HEK293 (cell line): ENCODE measurements around the gene ERBB4.

Experiments
- HOXC10 ChIP-seq: sonication (generic); formaldehyde crosslinking; IDR thresholded peaks from 2 replicates; pipeline ENCODE4 v1.8.1; 2023; ENCODE audit warnings: mild to moderate bottlenecking, missing genetic modification reagents
- OSR2 ChIP-seq: fragments of 450-650 bp; formaldehyde crosslinking; IDR thresholded peaks from 2 replicates; pipeline ENCODE4 v1.5.1; 2016; ENCODE audit warnings: missing biosample characterization, missing genetic modification characterization
- YY2 ChIP-seq: fragments of 450-650 bp; formaldehyde crosslinking; IDR thresholded peaks from 2 replicates; pipeline ENCODE4 v1.5.1; 2016; ENCODE audit warnings: missing biosample characterization, missing genetic modification characterization
- ZBTB20 ChIP-seq: fragments of 450-650 bp; formaldehyde crosslinking; IDR thresholded peaks from 2 replicates; pipeline ENCODE4 v1.5.1; 2016; ENCODE audit warnings: missing biosample characterization, missing genetic modification characterization
- ZBTB48 ChIP-seq: fragments of 450-650 bp; formaldehyde crosslinking; IDR thresholded peaks from 2 replicates; pipeline ENCODE4 v1.5.1; 2016; ENCODE audit warnings: missing biosample characterization, missing genetic modification characterization
- ZEB2 ChIP-seq: fragments of 450-650 bp; formaldehyde crosslinking; IDR thresholded peaks from 2 replicates; pipeline ENCODE4 v1.5.1; 2016; ENCODE audit warnings: missing biosample characterization, missing genetic modification characterization
- ZFP69B ChIP-seq: fragments of 450-650 bp; formaldehyde crosslinking; IDR thresholded peaks from 2 replicates; pipeline ENCODE4 v1.5.1; 2016; ENCODE audit warnings: missing biosample characterization, missing genetic modification characterization
- ZNF132 ChIP-seq: fragments of 450-650 bp; formaldehyde crosslinking; IDR thresholded peaks from 2 replicates; pipeline ENCODE4 v1.5.1; 2017; ENCODE audit warnings: missing biosample characterization, missing genetic modification characterization, borderline replicate concordance
- ZNF174 ChIP-seq: fragments of 450-650 bp; formaldehyde crosslinking; IDR thresholded peaks from 2 replicates; pipeline ENCODE4 v1.5.0; 2017; ENCODE audit warnings: missing biosample characterization, mild to moderate bottlenecking, missing genetic modification characterization
- ZNF19 ChIP-seq: fragments of 450-650 bp; formaldehyde crosslinking; IDR thresholded peaks from 2 replicates; pipeline ENCODE4; 2016; ENCODE audit warnings: missing biosample characterization, missing genetic modification characterization, low read depth
- ZNF214 ChIP-seq: fragments of 450-650 bp; formaldehyde crosslinking; IDR thresholded peaks from 2 replicates; pipeline ENCODE4 v1.5.1; 2017; ENCODE audit warnings: missing biosample characterization, mild to moderate bottlenecking, missing genetic modification characterization, borderline replicate concordance
- ZNF239 ChIP-seq: fragments of 450-650 bp; formaldehyde crosslinking; IDR thresholded peaks from 2 replicates; pipeline ENCODE4 v1.5.1; 2016; ENCODE audit warnings: missing biosample characterization, missing genetic modification characterization
- ZNF274 ChIP-seq, 2 experiments: fragments of 200-500 bp in 1 of 2; fragments of 450-650 bp in 1 of 2; sonication (Bioruptor generic) in 1 of 2; formaldehyde crosslinking in 1 of 2; IDR thresholded peaks; 2 replicates each; pipeline versions ENCODE4 v1.5.1 to v1.6.1; 2014 to 2016; ENCODE audit warnings: borderline replicate concordance in 1 of 2, inconsistent platforms in 1 of 2, low read length in 1 of 2, missing biosample characterization in 1 of 2, missing genetic modification characterization in 1 of 2
- ZNF324 ChIP-seq: fragments of 450-650 bp; formaldehyde crosslinking; IDR thresholded peaks from 2 replicates; pipeline ENCODE4 v1.5.1; 2016; ENCODE audit warnings: missing biosample characterization, missing genetic modification characterization
- ZNF501 ChIP-seq: fragments of 450-650 bp; formaldehyde crosslinking; IDR thresholded peaks from 2 replicates; pipeline ENCODE4 v1.5.1; 2016; ENCODE audit warnings: missing biosample characterization, missing genetic modification characterization
- ZNF529 ChIP-seq: fragments of 450-650 bp; formaldehyde crosslinking; IDR thresholded peaks from 2 replicates; pipeline ENCODE4 v1.5.1; 2017; ENCODE audit warnings: missing genetic modification characterization, missing biosample characterization; ENCODE audit not compliant: insufficient replicate concordance
- ZNF560 ChIP-seq: fragments of 450-650 bp; formaldehyde crosslinking; IDR thresholded peaks from 2 replicates; pipeline ENCODE4 v1.5.1; 2017; ENCODE audit warnings: missing biosample characterization, missing genetic modification characterization, borderline replicate concordance
- ZNF600 ChIP-seq: fragments of 450-650 bp; formaldehyde crosslinking; IDR thresholded peaks from 2 replicates; pipeline ENCODE4 v1.5.1; 2016; ENCODE audit warnings: missing biosample characterization, missing genetic modification characterization
- ZNF626 ChIP-seq: fragments of 450-650 bp; sonication (Bioruptor Pico); formaldehyde crosslinking; IDR thresholded peaks from 2 replicates; pipeline ENCODE4 v1.5.1; 2018; ENCODE audit warnings: missing biosample characterization, missing genetic modification characterization, inconsistent platforms
- ZNF658 ChIP-seq: fragments of 450-650 bp; formaldehyde crosslinking; IDR thresholded peaks from 2 replicates; pipeline ENCODE4; 2016; ENCODE audit warnings: missing biosample characterization, missing genetic modification characterization
- ZNF660 ChIP-seq: fragments of 450-650 bp; IDR thresholded peaks from 2 replicates; pipeline ENCODE4 v1.5.1; 2018; ENCODE audit warnings: missing biosample characterization, mild to moderate bottlenecking, missing genetic modification characterization
- ZNF776 ChIP-seq: fragments of 450-650 bp; formaldehyde crosslinking; IDR thresholded peaks from 2 replicates; pipeline ENCODE4 v1.5.0; 2017; ENCODE audit warnings: missing biosample characterization, missing genetic modification characterization, borderline replicate concordance
- ZNF837 ChIP-seq: fragments of 450-650 bp; formaldehyde crosslinking; IDR thresholded peaks from 2 replicates; pipeline ENCODE4 v1.5.1; 2016; ENCODE audit warnings: missing biosample characterization, missing genetic modification characterization
- ZSCAN23 ChIP-seq: fragments of 450-650 bp; formaldehyde crosslinking; IDR thresholded peaks from 2 replicates; pipeline ENCODE4 v1.5.1; 2016; ENCODE audit warnings: missing biosample characterization, missing genetic modification characterization
- TF ChIP-seq, protein P1 (sequence below): fragments of 450-650 bp; formaldehyde crosslinking; IDR thresholded peaks from 2 replicates; pipeline ENCODE4 v1.5.1; 2016; ENCODE audit warnings: missing biosample characterization, missing genetic modification characterization, borderline replicate concordance
- TF ChIP-seq, protein P2 (sequence below): fragments of 450-650 bp; formaldehyde crosslinking; IDR thresholded peaks from 2 replicates; pipeline ENCODE4 v1.5.1; 2016; ENCODE audit warnings: missing biosample characterization, missing genetic modification characterization
- TF ChIP-seq, protein P3 (sequence below): fragments of 450-650 bp; formaldehyde crosslinking; IDR thresholded peaks from 2 replicates; pipeline ENCODE4 v1.5.1; 2016; ENCODE audit warnings: missing biosample characterization, missing genetic modification characterization
- TF ChIP-seq, protein P4 (sequence below): fragments of 450-650 bp; formaldehyde crosslinking; optimal IDR thresholded peaks from 2 replicates; pipeline ENCODE3; 2016; ENCODE audit warnings: missing biosample characterization, mild to moderate bottlenecking, missing genetic modification characterization
- TF ChIP-seq, protein P5 (sequence below): fragments of 450-650 bp; formaldehyde crosslinking; conservative IDR thresholded peaks from 2 replicates; pipeline ENCODE4 v1.5.1; 2016; ENCODE audit warnings: low read depth, missing biosample characterization, missing genetic modification characterization

Gene ERBB4

DNA sequence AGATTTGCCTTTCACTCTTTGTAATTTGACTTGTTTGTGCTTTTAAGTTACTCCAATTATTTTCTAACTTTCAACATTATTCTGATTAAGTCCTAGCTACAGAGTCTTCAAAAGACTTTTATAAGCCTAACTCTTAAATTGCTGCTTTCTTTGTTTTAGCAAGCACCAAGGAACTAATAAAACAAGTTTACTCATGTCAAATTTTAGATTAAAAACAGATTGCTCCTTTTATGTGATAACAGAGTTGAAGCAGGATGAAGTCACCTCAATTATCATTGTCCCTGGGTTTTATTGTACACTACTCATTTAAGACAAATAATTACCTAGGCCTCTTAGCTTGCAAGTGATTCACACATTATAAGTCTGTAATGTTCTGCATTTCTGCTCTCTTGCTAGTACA, 678.4 kb downstream of the ERBB4 start (continued):
- TF ChIP-seq, protein P1, sequence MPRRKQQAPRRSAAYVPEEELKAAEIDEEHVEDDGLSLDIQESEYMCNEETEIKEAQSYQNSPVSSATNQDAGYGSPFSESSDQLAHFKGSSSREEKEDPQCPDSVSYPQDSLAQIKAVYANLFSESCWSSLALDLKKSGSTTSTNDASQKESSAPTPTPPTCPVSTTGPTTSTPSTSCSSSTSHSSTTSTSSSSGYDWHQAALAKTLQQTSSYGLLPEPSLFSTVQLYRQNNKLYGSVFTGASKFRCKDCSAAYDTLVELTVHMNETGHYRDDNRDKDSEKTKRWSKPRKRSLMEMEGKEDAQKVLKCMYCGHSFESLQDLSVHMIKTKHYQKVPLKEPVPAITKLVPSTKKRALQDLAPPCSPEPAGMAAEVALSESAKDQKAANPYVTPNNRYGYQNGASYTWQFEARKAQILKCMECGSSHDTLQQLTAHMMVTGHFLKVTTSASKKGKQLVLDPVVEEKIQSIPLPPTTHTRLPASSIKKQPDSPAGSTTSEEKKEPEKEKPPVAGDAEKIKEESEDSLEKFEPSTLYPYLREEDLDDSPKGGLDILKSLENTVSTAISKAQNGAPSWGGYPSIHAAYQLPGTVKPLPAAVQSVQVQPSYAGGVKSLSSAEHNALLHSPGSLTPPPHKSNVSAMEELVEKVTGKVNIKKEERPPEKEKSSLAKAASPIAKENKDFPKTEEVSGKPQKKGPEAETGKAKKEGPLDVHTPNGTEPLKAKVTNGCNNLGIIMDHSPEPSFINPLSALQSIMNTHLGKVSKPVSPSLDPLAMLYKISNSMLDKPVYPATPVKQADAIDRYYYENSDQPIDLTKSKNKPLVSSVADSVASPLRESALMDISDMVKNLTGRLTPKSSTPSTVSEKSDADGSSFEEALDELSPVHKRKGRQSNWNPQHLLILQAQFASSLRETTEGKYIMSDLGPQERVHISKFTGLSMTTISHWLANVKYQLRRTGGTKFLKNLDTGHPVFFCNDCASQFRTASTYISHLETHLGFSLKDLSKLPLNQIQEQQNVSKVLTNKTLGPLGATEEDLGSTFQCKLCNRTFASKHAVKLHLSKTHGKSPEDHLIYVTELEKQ = peak; percentile 89; the same call in 1 of the 2 replicates
- TF ChIP-seq ZNF132 (tag by site-specific recombination) = no peak
- TF ChIP-seq ZNF560 = no peak
- no peak for TF ChIP-seq ZNF776 (tag by site-specific recombination)
- no peak for TF ChIP-seq ZBTB20 (tag by site-specific recombination)
- no peak for TF ChIP-seq ZNF626 (tag by site-specific recombination)
- peak; percentile 93 for TF ChIP-seq OSR2 (tag by site-specific recombination)
- no peak for TF ChIP-seq ZNF274 (IDR thresholded peaks at IDR 0.05; ENCODE audit: low read length)
- no peak for TF ChIP-seq ZNF274 (tag by site-specific recombination; IDR thresholded peaks at IDR 0.05; ENCODE audit: borderline replicate concordance)
- TF ChIP-seq YY2 = no peak
- TF ChIP-seq ZBTB48 = no peak
- TF ChIP-seq ZFP69B (tag by site-specific recombination) = 0 out of 2 replicates have a peak, but pooled peaks have one; percentile 38
- TF ChIP-seq, protein P2, sequence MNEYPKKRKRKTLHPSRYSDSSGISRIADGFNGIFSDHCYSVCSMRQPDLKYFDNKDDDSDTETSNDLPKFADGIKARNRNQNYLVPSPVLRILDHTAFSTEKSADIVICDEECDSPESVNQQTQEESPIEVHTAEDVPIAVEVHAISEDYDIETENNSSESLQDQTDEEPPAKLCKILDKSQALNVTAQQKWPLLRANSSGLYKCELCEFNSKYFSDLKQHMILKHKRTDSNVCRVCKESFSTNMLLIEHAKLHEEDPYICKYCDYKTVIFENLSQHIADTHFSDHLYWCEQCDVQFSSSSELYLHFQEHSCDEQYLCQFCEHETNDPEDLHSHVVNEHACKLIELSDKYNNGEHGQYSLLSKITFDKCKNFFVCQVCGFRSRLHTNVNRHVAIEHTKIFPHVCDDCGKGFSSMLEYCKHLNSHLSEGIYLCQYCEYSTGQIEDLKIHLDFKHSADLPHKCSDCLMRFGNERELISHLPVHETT (tag by site-specific recombination) = 0 out of 2 replicates have a peak, but pooled peaks have one; percentile 29
- no peak for TF ChIP-seq ZNF529 (tag by site-specific recombination)
- TF ChIP-seq ZNF214 (tag by site-specific recombination) = no peak
- TF ChIP-seq ZNF501 = no peak
- TF ChIP-seq ZNF658 (tag by site-specific recombination) = no peak
- TF ChIP-seq ZNF324 (tag by site-specific recombination) = no peak
- no peak for TF ChIP-seq ZNF600 (tag by site-specific recombination)
- peak; percentile 44; the same call in 1 of the 2 replicates for TF ChIP-seq ZSCAN23 (tag by site-specific recombination)
- TF ChIP-seq ZNF174 = no peak
- TF ChIP-seq, protein P3, sequence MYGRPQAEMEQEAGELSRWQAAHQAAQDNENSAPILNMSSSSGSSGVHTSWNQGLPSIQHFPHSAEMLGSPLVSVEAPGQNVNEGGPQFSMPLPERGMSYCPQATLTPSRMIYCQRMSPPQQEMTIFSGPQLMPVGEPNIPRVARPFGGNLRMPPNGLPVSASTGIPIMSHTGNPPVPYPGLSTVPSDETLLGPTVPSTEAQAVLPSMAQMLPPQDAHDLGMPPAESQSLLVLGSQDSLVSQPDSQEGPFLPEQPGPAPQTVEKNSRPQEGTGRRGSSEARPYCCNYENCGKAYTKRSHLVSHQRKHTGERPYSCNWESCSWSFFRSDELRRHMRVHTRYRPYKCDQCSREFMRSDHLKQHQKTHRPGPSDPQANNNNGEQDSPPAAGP (tag by site-specific recombination) = no peak
- no peak for TF ChIP-seq ZNF837 (tag by site-specific recombination)
- TF ChIP-seq ZEB2 (tag by site-specific recombination) = peak; percentile 82
- TF ChIP-seq, protein P4, sequence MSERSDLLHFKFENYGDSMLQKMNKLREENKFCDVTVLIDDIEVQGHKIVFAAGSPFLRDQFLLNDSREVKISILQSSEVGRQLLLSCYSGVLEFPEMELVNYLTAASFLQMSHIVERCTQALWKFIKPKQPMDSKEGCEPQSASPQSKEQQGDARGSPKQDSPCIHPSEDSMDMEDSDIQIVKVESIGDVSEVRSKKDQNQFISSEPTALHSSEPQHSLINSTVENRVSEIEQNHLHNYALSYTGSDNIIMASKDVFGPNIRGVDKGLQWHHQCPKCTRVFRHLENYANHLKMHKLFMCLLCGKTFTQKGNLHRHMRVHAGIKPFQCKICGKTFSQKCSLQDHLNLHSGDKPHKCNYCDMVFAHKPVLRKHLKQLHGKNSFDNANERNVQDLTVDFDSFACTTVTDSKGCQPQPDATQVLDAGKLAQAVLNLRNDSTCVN (tag by site-specific recombination) = no peak
- TF ChIP-seq ZNF19 (tag by site-specific recombination) = no peak
- TF ChIP-seq ZNF239 (tag by site-specific recombination) = no peak
- no peak for TF ChIP-seq HOXC10 (CRISPR knock-in tag)
- no peak for TF ChIP-seq ZNF660 (tag by site-specific recombination)
- TF ChIP-seq, protein P5, sequence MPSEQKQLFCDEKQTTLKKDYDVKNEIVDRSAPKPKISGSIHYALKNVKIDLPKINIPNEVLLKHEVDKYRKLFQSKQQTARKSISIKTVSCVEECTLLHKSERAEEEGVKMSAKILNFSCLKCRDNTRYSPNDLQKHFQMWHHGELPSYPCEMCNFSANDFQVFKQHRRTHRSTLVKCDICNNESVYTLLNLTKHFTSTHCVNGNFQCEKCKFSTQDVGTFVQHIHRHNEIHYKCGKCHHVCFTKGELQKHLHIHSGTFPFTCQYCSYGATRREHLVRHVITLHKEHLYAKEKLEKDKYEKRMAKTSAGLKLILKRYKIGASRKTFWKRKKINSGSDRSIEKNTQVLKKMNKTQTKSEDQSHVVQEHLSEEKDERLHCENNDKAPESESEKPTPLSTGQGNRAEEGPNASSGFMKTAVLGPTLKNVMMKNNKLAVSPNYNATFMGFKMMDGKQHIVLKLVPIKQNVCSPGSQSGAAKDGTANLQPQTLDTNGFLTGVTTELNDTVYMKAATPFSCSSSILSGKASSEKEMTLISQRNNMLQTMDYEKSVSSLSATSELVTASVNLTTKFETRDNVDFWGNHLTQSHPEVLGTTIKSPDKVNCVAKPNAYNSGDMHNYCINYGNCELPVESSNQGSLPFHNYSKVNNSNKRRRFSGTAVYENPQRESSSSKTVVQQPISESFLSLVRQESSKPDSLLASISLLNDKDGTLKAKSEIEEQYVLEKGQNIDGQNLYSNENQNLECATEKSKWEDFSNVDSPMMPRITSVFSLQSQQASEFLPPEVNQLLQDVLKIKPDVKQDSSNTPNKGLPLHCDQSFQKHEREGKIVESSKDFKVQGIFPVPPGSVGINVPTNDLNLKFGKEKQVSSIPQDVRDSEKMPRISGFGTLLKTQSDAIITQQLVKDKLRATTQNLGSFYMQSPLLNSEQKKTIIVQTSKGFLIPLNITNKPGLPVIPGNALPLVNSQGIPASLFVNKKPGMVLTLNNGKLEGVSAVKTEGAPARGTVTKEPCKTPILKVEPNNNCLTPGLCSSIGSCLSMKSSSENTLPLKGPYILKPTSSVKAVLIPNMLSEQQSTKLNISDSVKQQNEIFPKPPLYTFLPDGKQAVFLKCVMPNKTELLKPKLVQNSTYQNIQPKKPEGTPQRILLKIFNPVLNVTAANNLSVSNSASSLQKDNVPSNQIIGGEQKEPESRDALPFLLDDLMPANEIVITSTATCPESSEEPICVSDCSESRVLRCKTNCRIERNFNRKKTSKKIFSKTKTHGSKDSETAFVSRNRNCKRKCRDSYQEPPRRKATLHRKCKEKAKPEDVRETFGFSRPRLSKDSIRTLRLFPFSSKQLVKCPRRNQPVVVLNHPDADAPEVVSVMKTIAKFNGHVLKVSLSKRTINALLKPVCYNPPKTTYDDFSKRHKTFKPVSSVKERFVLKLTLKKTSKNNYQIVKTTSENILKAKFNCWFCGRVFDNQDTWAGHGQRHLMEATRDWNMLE (tag by site-specific recombination) = no peak
